ENCODE data around the gene ENPP6. TPM values are rescaled to one million over a fixed set of nuclear protein-coding genes. Genes with fewer than 3 reads are reported as not detected.

The ENPP6 gene
- total RNA-seq, 1 donor: not detected

GRCh38 chr4:184090571-184090970 is 127.1 kb downstream of the ENPP6 start:
- DNase-seq (ENCODE audit: insufficient read length, low spot score, missing footprints): no peak
- Histone ChIP-seq H3K27me3 (ENCODE audit: insufficient read depth, low read length) (no peaks in the 10 kb centered on the region), H3K79me2 (ENCODE audit: insufficient read depth, low read length) (no peaks in the 10 kb centered on the region), H2AFZ (ENCODE audit: low read length) (no peak overlapping the region), H3K9me3 (ENCODE audit: low read depth, low read length) (no peaks in the 10 kb centered on the region), H3K36me3 (ENCODE audit: insufficient read depth, low read length) (no peaks in the 10 kb centered on the region), H4K20me1 (ENCODE audit: insufficient read depth, low read length) (no peaks in the 10 kb centered on the region), H3K27ac (ENCODE audit: low read depth, low read length) (no peak overlapping the region), H3K4me1 (ENCODE audit: insufficient read depth, low read length) (no peaks in the 10 kb centered on the region), H3K4me2 (ENCODE audit: insufficient read depth, low read length) (no peak overlapping the region), H3K4me3 (ENCODE audit: insufficient read depth, low read length) (no peak overlapping the region)
- TF ChIP-seq CTCF (IDR thresholded peaks at IDR 0.05; ENCODE audit: extremely low read depth, low read depth, low read length): no peak

- H3K4me1 ChIP-seq (ENCODE audit: insufficient read depth, low read length): no peaks in the 10 kb centered on the region
- no peaks in the 10 kb centered on the region for H3K36me3 ChIP-seq (ENCODE audit: insufficient read depth, low read length)
- H3K9me3 ChIP-seq (ENCODE audit: low read depth, low read length): no peaks in the 10 kb centered on the region
- no peak overlapping the region for H3K27ac ChIP-seq (ENCODE audit: low read depth, low read length)
- H2AFZ ChIP-seq (ENCODE audit: low read length): no peak overlapping the region
- no peaks in the 10 kb centered on the region for H4K20me1 ChIP-seq (ENCODE audit: insufficient read depth, low read length)
- H3K4me3 ChIP-seq (ENCODE audit: insufficient read depth, low read length): no peak overlapping the region
- no peaks in the 10 kb centered on the region for H3K79me2 ChIP-seq (ENCODE audit: insufficient read depth, low read length)
- no peak for TF ChIP-seq CTCF (IDR thresholded peaks at IDR 0.05; ENCODE audit: extremely low read depth, low read depth, low read length)
- H3K4me2 ChIP-seq (ENCODE audit: insufficient read depth, low read length): no peak overlapping the region
- H3K27me3 ChIP-seq (ENCODE audit: insufficient read depth, low read length): no peaks in the 10 kb centered on the region
- no peak for DNase-seq (ENCODE audit: insufficient read length, low spot score, missing footprints)
These were observed 137.0 kb downstream of the ENPP6 start for GRCh38 chr4:184080674-184081073.

GRCh38 chr4:184074677-184075388 is 142.8 kb downstream of the ENPP6 start:
- Histone ChIP-seq H3K4me3 (ENCODE audit: insufficient read depth, low read length) (no peak overlapping the region), H4K20me1 (ENCODE audit: insufficient read depth, low read length) (no peaks in the 10 kb centered on the region), H3K4me1 (ENCODE audit: insufficient read depth, low read length) (no peaks in the 10 kb centered on the region), H3K27me3 (ENCODE audit: insufficient read depth, low read length) (no peaks in the 10 kb centered on the region), H2AFZ (ENCODE audit: low read length) (no peak overlapping the region), H3K27ac (ENCODE audit: low read depth, low read length) (no peak overlapping the region), H3K36me3 (ENCODE audit: insufficient read depth, low read length) (no peaks in the 10 kb centered on the region), H3K79me2 (ENCODE audit: insufficient read depth, low read length) (no peaks in the 10 kb centered on the region), H3K9me3 (ENCODE audit: low read depth, low read length) (no peaks in the 10 kb centered on the region), H3K4me2 (ENCODE audit: insufficient read depth, low read length) (no peak overlapping the region)
- TF ChIP-seq CTCF (IDR thresholded peaks at IDR 0.05; ENCODE audit: extremely low read depth, low read depth, low read length): no peak
- DNase-seq (ENCODE audit: insufficient read length, low spot score, missing footprints): no peak

- H3K4me3 ChIP-seq (ENCODE audit: insufficient read depth, low read length): no peak overlapping the region
These were observed 149.6 kb downstream of the ENPP6 start for GRCh38 chr4:184067931-184068554.

More at GRCh38 chr4:184067931-184068554, 149.6 kb downstream of the ENPP6 start:
- Histone ChIP-seq H3K9me3 (ENCODE audit: low read depth, low read length) (no peaks in the 10 kb centered on the region), H3K27ac (ENCODE audit: low read depth, low read length) (no peak overlapping the region), H3K4me2 (ENCODE audit: insufficient read depth, low read length) (no peak overlapping the region), H2AFZ (ENCODE audit: low read length) (no peak overlapping the region), H3K27me3 (ENCODE audit: insufficient read depth, low read length) (no peaks in the 10 kb centered on the region), H4K20me1 (ENCODE audit: insufficient read depth, low read length) (no peaks in the 10 kb centered on the region), H3K79me2 (ENCODE audit: insufficient read depth, low read length) (no peaks in the 10 kb centered on the region), H3K36me3 (ENCODE audit: insufficient read depth, low read length) (no peaks in the 10 kb centered on the region), H3K4me1 (ENCODE audit: insufficient read depth, low read length) (no peaks in the 10 kb centered on the region)
- no peak for TF ChIP-seq CTCF (IDR thresholded peaks at IDR 0.05; ENCODE audit: extremely low read depth, low read depth, low read length)
- DNase-seq (ENCODE audit: insufficient read length, low spot score, missing footprints): no peak

Data from osteoblast (primary cell).